Left lung (tissue), 10 donors: Measurements from ENCODE around the gene CENPT. TPM values are rescaled to one million over a fixed set of nuclear protein-coding genes. Genes with fewer than 3 reads are reported as not detected.

Source experiments
- ATAC-seq: fragments of 200-7000 bp; cut with Tn5 transposase; one replicate; pipeline ENCODE4 v1.9.1; 2020; ENCODE audit warnings: moderate library complexity
- DNase-seq, 4 donors: peaks; one replicate each; pipeline ENCODE4 v3.0.0-alpha.2; 2013 to 2020
- H3K27ac ChIP-seq, 2 donors: fragments of 200-600 bp; sonication (generic) in 1 of 2; one replicate each; pipeline versions ENCODE4 v1.5.0 to v1.8.0; 2020 to 2021
- H3K27me3 ChIP-seq, 2 donors: fragments of 200-600 bp; sonication (generic) in 1 of 2; one replicate each; pipeline versions ENCODE4 v1.5.0 to v1.8.0; 2020 to 2021
- H3K36me3 ChIP-seq, 2 donors: fragments of 200-600 bp; sonication (generic) in 1 of 2; one replicate each; pipeline versions ENCODE4 v1.5.0 to v1.8.0; 2020 to 2021
- H3K4me1 ChIP-seq, 2 donors: fragments of 200-600 bp; one replicate each; pipeline ENCODE4 v1.8.0; 2021
- H3K4me3 ChIP-seq, 2 donors: fragments of 200-600 bp; sonication (generic) in 1 of 2; one replicate each; pipeline versions ENCODE4 v1.5.0 to v1.8.0; 2020 to 2021; ENCODE audit warnings: mild to moderate bottlenecking in 1 of 2
- H3K9me3 ChIP-seq, 2 donors: fragments of 200-600 bp; sonication (generic) in 1 of 2; one replicate each; pipeline versions ENCODE4 v1.5.0 to v1.8.0; 2020 to 2021
- intact Hi-C, 2 donors: fragments of 100-400 bp; cut with DNase I; formaldehyde crosslinking; loops; one replicate each; pipeline versions ENCODE4 v1.11.2 to v1.14.2; 2022
- polyA plus RNA-seq, 6 donors: library from polyadenylated mRNA; unstranded; fragments of 120-200 nt; gene quantifications; one replicate each; pipeline ENCODE4 v1.2.1, GENCODE V29; 2013; ENCODE audit not compliant: insufficient read length in 6 of 6
- total RNA-seq, 2 donors: library from RNA; stranded (reverse); fragmentation: NEBNext Ultra II Directional; extraction: Animal tissue kit (Norgen Biotek cat#: 25700); gene quantifications; one replicate each; pipeline ENCODE4 v1.2.1, GENCODE V29; 2021
- TF ChIP-seq, protein P1 (sequence below), 2 donors: fragments of 200-600 bp; sonication (generic) in 1 of 2; IDR thresholded peaks; one replicate each; pipeline versions ENCODE4 v1.5.0 to v1.8.0; 2021; ENCODE audit warnings: antibody characterized with exemption in 2 of 2
- donor health status: DM: no; HTN: yes; CAD: no.
- donor health status: DM: no; HTN: no; CAD: no.

CENPT gene
- total and polyA plus RNA-seq, 8 donors, result 30.8 to 62.6 (median 50.5) TPM

DNA sequence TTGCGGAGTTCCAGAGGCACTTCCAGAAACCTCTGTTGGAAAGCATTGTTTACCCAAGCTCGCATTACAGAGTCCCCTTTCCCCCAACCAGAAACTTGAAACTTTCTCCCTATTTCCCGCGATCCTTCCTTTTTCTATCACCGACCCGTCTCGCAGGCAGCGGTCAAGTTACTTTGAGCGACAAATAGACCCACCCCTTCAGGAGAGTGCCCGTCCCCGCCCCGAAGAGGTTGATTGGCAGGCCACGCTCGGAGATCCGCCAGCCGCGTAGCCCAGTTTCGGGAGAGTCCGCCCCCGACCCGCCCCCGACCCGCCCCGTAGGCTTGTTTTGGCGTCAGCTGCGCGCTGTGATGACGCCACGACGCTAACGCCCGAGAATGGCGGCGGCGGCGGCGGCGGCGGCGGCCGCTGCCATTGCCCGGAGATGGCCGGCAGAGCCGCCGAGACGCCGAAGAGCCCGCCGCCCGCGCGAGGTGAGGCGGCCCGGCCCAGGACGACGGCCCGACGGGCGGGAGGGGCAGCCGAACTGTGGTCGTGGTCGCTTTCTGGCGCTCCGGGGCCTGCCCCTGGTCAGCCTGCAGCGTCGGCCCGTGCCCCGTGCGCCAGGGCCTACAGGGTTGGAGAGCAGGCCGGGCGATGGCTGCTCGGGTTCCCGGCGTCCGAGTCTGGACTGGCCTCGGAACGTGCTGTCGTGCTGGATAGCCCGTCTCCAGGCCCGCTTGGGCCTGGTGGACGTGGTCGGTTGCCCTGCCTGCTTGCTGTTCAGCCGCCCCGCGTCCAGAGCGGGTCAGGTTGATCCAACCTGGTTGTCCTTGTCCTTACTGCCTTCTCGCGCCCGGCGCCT, 45.6 kb upstream of the CENPT start, which contains the start of gene PSKH1:
Gene PSKH1 (plus strand): TSS at position 356 of the 844 bp plus-strand sequence. CDS start 15,496 bp downstream, outside the sequence.
- peak within 1 kb of the TSS; percentile 81 to 90 for H3K4me3 ChIP-seq
- peak; percentile 98 for ATAC-seq
- H3K4me1 ChIP-seq, result peaks cover 6 to 49% of the 10 kb centered on the region in 2 donors
- no peaks in the 10 kb centered on the region for H3K36me3 ChIP-seq
- no peaks in the 10 kb centered on the region for H3K9me3 ChIP-seq
- peak within 1 kb of the TSS; percentile 90 to 94 for H3K27ac ChIP-seq
- no peaks in the 10 kb centered on the region for H3K27me3 ChIP-seq
- intact Hi-C loops, result no loop called here
- DNase-seq, result peak; percentile 92 to 99 (median 98)
- TF ChIP-seq, protein P1, sequence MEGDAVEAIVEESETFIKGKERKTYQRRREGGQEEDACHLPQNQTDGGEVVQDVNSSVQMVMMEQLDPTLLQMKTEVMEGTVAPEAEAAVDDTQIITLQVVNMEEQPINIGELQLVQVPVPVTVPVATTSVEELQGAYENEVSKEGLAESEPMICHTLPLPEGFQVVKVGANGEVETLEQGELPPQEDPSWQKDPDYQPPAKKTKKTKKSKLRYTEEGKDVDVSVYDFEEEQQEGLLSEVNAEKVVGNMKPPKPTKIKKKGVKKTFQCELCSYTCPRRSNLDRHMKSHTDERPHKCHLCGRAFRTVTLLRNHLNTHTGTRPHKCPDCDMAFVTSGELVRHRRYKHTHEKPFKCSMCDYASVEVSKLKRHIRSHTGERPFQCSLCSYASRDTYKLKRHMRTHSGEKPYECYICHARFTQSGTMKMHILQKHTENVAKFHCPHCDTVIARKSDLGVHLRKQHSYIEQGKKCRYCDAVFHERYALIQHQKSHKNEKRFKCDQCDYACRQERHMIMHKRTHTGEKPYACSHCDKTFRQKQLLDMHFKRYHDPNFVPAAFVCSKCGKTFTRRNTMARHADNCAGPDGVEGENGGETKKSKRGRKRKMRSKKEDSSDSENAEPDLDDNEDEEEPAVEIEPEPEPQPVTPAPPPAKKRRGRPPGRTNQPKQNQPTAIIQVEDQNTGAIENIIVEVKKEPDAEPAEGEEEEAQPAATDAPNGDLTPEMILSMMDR (IDR thresholded peaks at IDR 0.05), result no peak

DNA sequence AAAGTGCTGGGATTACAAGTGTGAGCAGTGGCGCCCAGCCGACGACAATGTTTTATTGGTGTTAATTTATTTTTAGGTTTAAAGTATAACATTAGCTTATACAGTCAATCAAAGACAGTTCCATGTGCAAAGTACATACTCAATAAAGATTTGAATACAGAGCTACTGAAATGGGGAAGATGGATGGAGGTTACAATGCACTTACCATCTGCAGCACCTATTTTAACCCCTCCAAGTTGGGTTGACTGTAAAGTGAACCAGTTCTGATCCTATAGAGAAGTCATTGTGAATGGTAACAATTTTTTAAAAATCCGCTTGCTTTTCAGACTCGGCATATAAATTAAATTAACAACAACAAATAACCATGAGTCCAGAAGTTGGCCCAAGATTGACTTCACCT, 44.9 kb upstream of the CENPT start:
- DNase-seq, result no peak
- H3K27ac ChIP-seq, result peak overlapping the region in 1 of 2 donors; percentile 94
- no peaks in the 10 kb centered on the region for H3K9me3 ChIP-seq
- intact Hi-C loops, result no loop called here
- H3K27me3 ChIP-seq, result no peaks in the 10 kb centered on the region
- peaks cover 6 to 47% of the 10 kb centered on the region in 2 donors for H3K4me1 ChIP-seq
- H3K4me3 ChIP-seq, result peak overlapping the region; percentile 81 to 90
- TF ChIP-seq, protein P1 (IDR thresholded peaks at IDR 0.05), result no peak
- no peak for ATAC-seq
- no peaks in the 10 kb centered on the region for H3K36me3 ChIP-seq

DNA sequence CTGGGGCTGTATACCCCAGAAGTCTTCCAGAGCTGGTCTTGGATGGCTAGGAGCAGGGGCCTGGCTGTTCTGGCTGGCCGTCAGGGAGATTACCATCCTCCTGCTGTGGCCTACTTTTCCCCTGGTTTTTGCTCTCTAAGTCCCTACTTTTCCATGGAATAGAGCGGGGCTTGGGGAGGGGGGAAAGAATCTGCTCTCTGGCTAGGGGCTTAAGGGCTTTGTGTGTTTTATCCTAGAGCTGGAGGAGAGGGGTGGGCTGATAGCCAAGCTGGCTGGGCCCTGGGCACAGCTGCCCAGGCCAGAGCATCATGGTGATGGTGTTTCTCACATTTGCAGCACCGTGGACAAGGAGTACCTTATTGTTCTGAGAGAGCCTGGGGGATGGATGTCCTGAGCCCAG, 40.8 kb upstream of the CENPT start:
- Histone ChIP-seq H3K4me1 (peaks cover 0 to 19% of the 10 kb centered on the region in 2 donors), H3K36me3 (peaks cover 0 to 38% of the 10 kb centered on the region in 2 donors), H3K27me3 (no peaks in the 10 kb centered on the region), H3K9me3 (no peaks in the 10 kb centered on the region), H3K4me3 (no peak overlapping the region), H3K27ac (no peak overlapping the region)
- ATAC-seq (no peak), DNase-seq (no peak)
- TF ChIP-seq, protein P1 (IDR thresholded peaks at IDR 0.05), result no peak
- intact Hi-C loops, result no loop called here

DNA sequence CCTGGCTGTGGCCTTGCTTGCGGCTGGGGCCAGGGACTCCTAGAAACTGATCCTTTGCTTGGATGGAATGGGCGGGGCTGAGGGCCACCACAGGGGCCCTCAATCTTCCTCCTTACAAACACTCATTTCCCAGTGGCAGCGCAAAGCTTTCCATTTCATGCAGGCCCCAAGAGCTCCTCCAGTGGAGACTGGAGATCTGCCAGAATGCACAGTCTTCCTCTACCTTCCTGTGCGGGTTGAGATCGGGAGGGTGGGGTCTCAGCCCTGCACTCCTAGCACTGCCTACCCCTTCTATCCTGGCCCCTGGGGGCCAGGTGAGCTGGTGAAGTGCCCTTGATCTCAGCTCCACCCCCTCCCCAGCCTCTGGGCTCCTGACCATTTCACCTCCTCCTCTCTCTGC, 38.9 kb upstream of the CENPT start:
- TF ChIP-seq, protein P1 (IDR thresholded peaks at IDR 0.05), result no peak
- Histone ChIP-seq H3K4me3 (no peak overlapping the region), H3K27me3 (no peaks in the 10 kb centered on the region), H3K9me3 (no peaks in the 10 kb centered on the region), H3K27ac (no peak overlapping the region), H3K36me3 (peaks cover 0 to 57% of the 10 kb centered on the region in 2 donors), H3K4me1 (peaks cover 0 to 12% of the 10 kb centered on the region in 2 donors)
- peak; percentile 73 for ATAC-seq
- intact Hi-C loops, result no loop called here
- peak in 3 of 4 donors; percentile 17 to 78 (median 73) for DNase-seq

DNA sequence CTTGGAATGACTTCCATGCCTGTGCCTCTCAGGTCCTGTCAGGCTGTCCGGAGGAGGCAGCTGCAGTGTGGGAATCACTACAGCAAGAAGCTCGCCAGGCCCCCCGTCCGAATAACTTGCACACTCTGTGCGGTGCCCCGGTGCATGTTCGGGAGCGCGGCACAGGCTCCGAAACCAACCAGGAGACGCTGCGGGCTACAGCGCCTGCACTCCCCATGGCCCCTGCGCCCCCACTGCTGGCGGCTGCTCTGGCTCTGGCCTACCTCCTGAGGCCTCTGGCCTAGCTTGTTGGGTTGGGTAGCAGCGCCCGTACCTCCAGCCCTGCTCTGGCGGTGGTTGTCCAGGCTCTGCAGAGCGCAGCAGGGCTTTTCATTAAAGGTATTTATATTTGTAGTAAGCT, 38.5 kb upstream of the CENPT start:
- ATAC-seq (no peak), DNase-seq (no peak)
- no peaks in the 10 kb centered on the region for H3K27me3 ChIP-seq
- H3K27ac ChIP-seq, result no peak overlapping the region
- TF ChIP-seq, protein P1 (IDR thresholded peaks at IDR 0.05), result no peak
- no peaks in the 10 kb centered on the region for H3K9me3 ChIP-seq
- peaks cover 0 to 61% of the 10 kb centered on the region in 2 donors for H3K36me3 ChIP-seq
- intact Hi-C loops, result no loop called here
- peaks cover 0 to 12% of the 10 kb centered on the region in 2 donors for H3K4me1 ChIP-seq
- H3K4me3 ChIP-seq, result no peak overlapping the region
